WTC11 (cell line): ENCODE results near the gene C17orf58. TPM values are rescaled to one million over a fixed set of nuclear protein-coding genes. Genes with fewer than 3 reads are reported as not detected.
A peak's percentile ranks its signal among the peaks of the same experiment; 100 is the strongest.

Experiments
- AFF4 ChIP-seq: sonication (generic); formaldehyde crosslinking; IDR thresholded peaks from 2 replicates; pipeline ENCODE4 v1.8.1; 2023; ENCODE audit warnings: mild to moderate bottlenecking, missing genetic modification reagents, borderline replicate concordance
- ATF2 ChIP-seq: sonication (generic); formaldehyde crosslinking; IDR thresholded peaks from 2 replicates; pipeline ENCODE4 v1.8.1; 2022; ENCODE audit warnings: low read depth, missing genetic modification reagents, borderline replicate concordance
- ATF3 ChIP-seq: sonication (generic); formaldehyde crosslinking; conservative IDR thresholded peaks from 2 replicates; pipeline ENCODE4 v1.8.1; 2022; ENCODE audit warnings: mild to moderate bottlenecking, missing genetic modification reagents
- CREM ChIP-seq: sonication (generic); formaldehyde crosslinking; IDR thresholded peaks from 2 replicates; pipeline ENCODE4 v1.8.1; 2022; ENCODE audit warnings: mild to moderate bottlenecking, missing genetic modification reagents, moderate library complexity
- ESRRA ChIP-seq: sonication (generic); formaldehyde crosslinking; IDR thresholded peaks from 2 replicates; pipeline ENCODE4 v1.8.1; 2022; ENCODE audit warnings: mild to moderate bottlenecking, missing genetic modification reagents, borderline replicate concordance
- FOXK1 ChIP-seq: sonication (generic); formaldehyde crosslinking; IDR thresholded peaks from 2 replicates; pipeline ENCODE4 v1.8.0; 2022; ENCODE audit warnings: mild to moderate bottlenecking, moderate library complexity, missing genetic modification reagents
- JUN ChIP-seq: sonication (generic); formaldehyde crosslinking; IDR thresholded peaks from 2 replicates; pipeline ENCODE4 v1.8.0; 2023; ENCODE audit warnings: mild to moderate bottlenecking, missing genetic modification reagents
- MXD4 ChIP-seq: fragments of 250-450 bp; sonication (Bioruptor Pico); IDR thresholded peaks from 2 replicates; pipeline ENCODE4 v1.8.0; 2021; ENCODE audit warnings: mild to moderate bottlenecking, moderate library complexity, borderline replicate concordance
- NFYB ChIP-seq: sonication (generic); formaldehyde crosslinking; conservative IDR thresholded peaks from 2 replicates; pipeline ENCODE4 v1.8.0; 2022; ENCODE audit warnings: low read depth, missing genetic modification reagents
- PREB ChIP-seq: sonication (generic); formaldehyde crosslinking; IDR thresholded peaks from 2 replicates; pipeline ENCODE4 v1.8.1; 2022; ENCODE audit warnings: mild to moderate bottlenecking, missing genetic modification reagents, moderate library complexity, borderline replicate concordance
- SMAD3 ChIP-seq: sonication (generic); formaldehyde crosslinking; IDR thresholded peaks from 2 replicates; pipeline ENCODE4 v1.8.0; 2022; ENCODE audit warnings: missing genetic modification reagents, mild to moderate bottlenecking, borderline replicate concordance
- STAT6 ChIP-seq: sonication (generic); formaldehyde crosslinking; conservative IDR thresholded peaks from 2 replicates; pipeline ENCODE4 v1.8.1; 2023; ENCODE audit warnings: mild to moderate bottlenecking, low read depth, missing genetic modification reagents, moderate library complexity
- TCF7 ChIP-seq: sonication (generic); formaldehyde crosslinking; IDR thresholded peaks from 2 replicates; pipeline ENCODE4 v1.8.0; 2022; ENCODE audit warnings: mild to moderate bottlenecking, low read depth, missing genetic modification reagents, moderate library complexity
- TEAD4 ChIP-seq: sonication (generic); formaldehyde crosslinking; IDR thresholded peaks from 2 replicates; pipeline ENCODE4 v1.8.0; 2022; ENCODE audit warnings: mild to moderate bottlenecking, missing genetic modification reagents
- ZBTB21 ChIP-seq: sonication (generic); formaldehyde crosslinking; IDR thresholded peaks from 2 replicates; pipeline ENCODE4 v1.8.1; 2023; ENCODE audit warnings: mild to moderate bottlenecking, missing genetic modification reagents, borderline replicate concordance
- ZNF121 ChIP-seq: sonication (generic); formaldehyde crosslinking; IDR thresholded peaks from 2 replicates; pipeline ENCODE4 v1.8.0; 2023; ENCODE audit warnings: missing genetic modification reagents
- ZNF232 ChIP-seq: sonication (generic); formaldehyde crosslinking; IDR thresholded peaks from 2 replicates; pipeline ENCODE4 v1.8.0; 2022; ENCODE audit warnings: mild to moderate bottlenecking, missing genetic modification reagents
- ZNF281 ChIP-seq: sonication (generic); formaldehyde crosslinking; IDR thresholded peaks from 2 replicates; pipeline ENCODE4 v1.8.0; 2023; ENCODE audit warnings: mild to moderate bottlenecking, missing genetic modification reagents
- ZNF317 ChIP-seq: sonication (generic); formaldehyde crosslinking; IDR thresholded peaks from 2 replicates; pipeline ENCODE4 v1.8.1; 2023; ENCODE audit warnings: low read depth, mild to moderate bottlenecking, moderate library complexity, missing genetic modification reagents, borderline replicate concordance
- ZNF396 ChIP-seq: fragments of 250-450 bp; sonication (Bioruptor Pico); IDR thresholded peaks from 2 replicates; pipeline ENCODE4 v1.8.0; 2021; ENCODE audit warnings: mild to moderate bottlenecking, moderate library complexity, borderline replicate concordance
- ZNF512 ChIP-seq: sonication (generic); formaldehyde crosslinking; IDR thresholded peaks from 2 replicates; pipeline ENCODE4 v1.8.1; 2022; ENCODE audit warnings: missing genetic modification reagents, borderline replicate concordance
- ZNF671 ChIP-seq: fragments of 250-450 bp; sonication (Bioruptor Pico); IDR thresholded peaks from 2 replicates; pipeline ENCODE4 v1.8.0; 2021; ENCODE audit warnings: mild to moderate bottlenecking
- total RNA-seq: library from RNA; stranded (reverse); gene quantifications from 3 replicates; pipeline ENCODE4 v1.2.3, GENCODE V29; 2021

The C17orf58 gene
- total RNA-seq, 1 experiment from 2014 or later, result 28.2 TPM

- TF ChIP-seq AFF4 (CRISPR knock-in tag) (no peak), STAT6 (CRISPR knock-in tag) (no peak), TCF7 (no peak), TEAD4 (no peak), FOXK1 (CRISPR knock-in tag) (peak; percentile 30; the same call in 1 of the 2 replicates), ZNF281 (CRISPR knock-in tag) (no peak), CREM (CRISPR knock-in tag) (peak; percentile 75; the same call in 1 of the 2 replicates), PREB (0 out of 2 replicates have a peak, but pooled peaks have one; percentile 84), ESRRA (CRISPR knock-in tag) (no peak), JUN (CRISPR knock-in tag) (no peak), MXD4 (CRISPR knock-in tag) (no peak; the same call in 1 of the 2 replicates), ZNF512 (CRISPR knock-in tag) (no peak), ATF2 (CRISPR knock-in tag) (no peak), ZNF232 (CRISPR knock-in tag) (no peak), ZNF317 (CRISPR knock-in tag) (no peak), ZNF121 (CRISPR knock-in tag) (no peak), ATF3 (CRISPR knock-in tag) (no peak), ZNF396 (no peak), SMAD3 (CRISPR knock-in tag) (peak; percentile 26; the same call in 1 of the 2 replicates), ZBTB21 (CRISPR knock-in tag) (no peak), NFYB (CRISPR knock-in tag) (no peak), ZNF671 (no peak)
Measured at GRCh38 chr17:68019675-68020408, 23.6 kb upstream of the C17orf58 start (continued).
